DND-41 (cell line): ENCODE data around the gene LDLRAP1.

ENCODE experiments used
- CTCF ChIP-seq: IDR thresholded peaks from 2 replicates; pipeline ENCODE4 v1.5.1; 2012; ENCODE audit warnings: borderline replicate concordance, low read length, moderate library complexity, mild to moderate bottlenecking; ENCODE audit not compliant: poor library complexity, severe bottlenecking; ENCODE audit errors: extremely low read depth
- EZH2 ChIP-seq: IDR thresholded peaks from 3 replicates; pipeline ENCODE4 v1.6.1; 2012; ENCODE audit warnings: borderline replicate concordance, low read depth, mild to moderate bottlenecking, moderate library complexity, low read length, inconsistent platforms; ENCODE audit not compliant: severe bottlenecking

- TF ChIP-seq EZH2 (no peak), CTCF (no peak)
Observed at GRCh38 chr1:25587290-25587689, 43.9 kb downstream of the LDLRAP1 start.
